HS-5 (cell line): ENCODE measurements around the gene ST7.

Source experiments
- DNase-seq: peaks from one replicate; pipeline ENCODE4 v3.0.0-alpha.2; 2012; ENCODE audit warnings: low read depth

The ST7 gene

DNA sequence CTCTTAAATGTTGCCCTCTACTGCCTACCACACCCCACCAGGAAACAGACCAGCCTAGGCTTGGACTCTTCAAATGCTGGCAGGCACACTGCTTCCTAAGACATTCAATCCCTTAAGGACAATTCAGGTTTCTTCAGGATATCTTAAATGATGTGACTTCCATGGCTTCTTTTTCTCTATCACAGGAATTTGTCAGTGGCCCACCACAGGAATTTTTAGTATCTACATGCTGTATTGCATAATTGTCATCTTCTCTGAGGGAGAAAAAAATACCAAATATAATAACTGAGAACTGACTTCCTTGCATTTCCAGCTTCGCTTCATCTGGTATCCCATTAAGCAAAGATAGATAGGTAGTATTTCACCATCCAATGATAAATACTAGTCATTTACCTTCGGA, 240.3 kb downstream of the ST7 start:
- DNase-seq: no peak

DNA sequence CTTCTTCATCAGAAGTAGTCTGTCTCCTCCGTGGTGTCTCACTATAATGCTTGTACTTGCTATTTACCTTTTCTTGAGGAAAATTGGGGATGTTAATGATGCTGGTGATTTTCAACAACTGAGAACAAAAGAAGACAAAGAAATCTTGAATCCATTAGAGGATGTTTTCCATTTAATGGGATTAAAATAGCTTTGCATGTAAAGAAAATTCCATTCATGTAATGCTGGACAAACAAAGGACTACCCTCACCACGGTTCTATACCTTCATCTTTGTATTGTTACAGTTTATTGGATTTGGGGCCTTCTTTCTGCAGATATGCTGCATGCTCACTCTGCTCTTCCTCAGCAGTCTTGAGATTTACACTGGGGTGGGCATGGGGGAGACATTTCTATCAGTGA, 241.1 kb downstream of the ST7 start:
- no peak for DNase-seq

DNA sequence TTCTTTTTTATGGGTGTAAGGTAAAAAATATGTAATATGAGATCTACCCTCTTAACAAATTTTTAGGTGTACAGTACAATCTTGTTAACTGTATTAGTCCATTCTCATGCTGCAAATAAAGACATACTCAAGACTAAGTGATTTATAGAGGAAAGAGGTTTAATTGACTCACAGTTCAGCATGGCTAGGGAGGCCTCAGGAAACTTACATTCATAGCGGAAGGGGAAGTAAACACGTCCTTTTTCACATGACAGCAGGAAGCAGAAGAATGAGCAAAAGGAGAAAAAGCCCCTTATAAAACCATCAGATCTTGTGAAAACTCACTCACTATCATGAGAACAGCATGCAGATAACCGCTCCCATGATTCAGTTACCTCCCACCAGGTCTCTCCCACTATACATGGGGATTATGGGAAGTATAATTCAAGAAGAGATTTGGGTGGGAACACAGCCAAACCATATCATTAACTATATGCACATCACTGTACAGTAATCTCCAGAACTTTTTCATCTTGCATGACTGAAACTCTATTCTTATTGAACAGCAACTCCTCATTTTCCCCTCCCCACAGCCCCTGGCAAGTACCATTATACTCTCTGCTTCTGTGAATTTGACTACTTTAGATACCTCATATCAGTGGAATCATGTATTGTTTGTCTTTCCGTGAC, 242.2 kb downstream of the ST7 start:
- DNase-seq: no peak

DNA sequence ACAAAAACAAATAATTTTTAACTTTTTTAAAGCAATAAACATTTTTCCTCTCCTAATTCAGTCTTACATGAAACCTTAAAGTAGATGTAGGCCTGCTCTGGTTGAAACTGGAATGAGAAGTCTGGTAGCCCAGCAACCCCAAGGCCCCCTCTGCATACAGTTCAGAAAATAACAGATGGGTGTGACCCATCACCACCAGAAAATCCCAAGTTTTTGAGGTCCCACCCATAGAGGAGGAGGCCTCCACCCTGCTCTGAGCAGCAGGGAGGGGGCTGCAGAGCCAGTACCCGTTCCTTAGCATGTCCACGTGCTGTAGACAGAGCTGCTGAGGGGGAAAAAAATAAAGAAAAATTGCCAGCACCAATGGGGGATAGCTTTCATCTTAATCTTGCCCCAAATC, 246.8 kb downstream of the ST7 start:
- DNase-seq: no peak

DNA sequence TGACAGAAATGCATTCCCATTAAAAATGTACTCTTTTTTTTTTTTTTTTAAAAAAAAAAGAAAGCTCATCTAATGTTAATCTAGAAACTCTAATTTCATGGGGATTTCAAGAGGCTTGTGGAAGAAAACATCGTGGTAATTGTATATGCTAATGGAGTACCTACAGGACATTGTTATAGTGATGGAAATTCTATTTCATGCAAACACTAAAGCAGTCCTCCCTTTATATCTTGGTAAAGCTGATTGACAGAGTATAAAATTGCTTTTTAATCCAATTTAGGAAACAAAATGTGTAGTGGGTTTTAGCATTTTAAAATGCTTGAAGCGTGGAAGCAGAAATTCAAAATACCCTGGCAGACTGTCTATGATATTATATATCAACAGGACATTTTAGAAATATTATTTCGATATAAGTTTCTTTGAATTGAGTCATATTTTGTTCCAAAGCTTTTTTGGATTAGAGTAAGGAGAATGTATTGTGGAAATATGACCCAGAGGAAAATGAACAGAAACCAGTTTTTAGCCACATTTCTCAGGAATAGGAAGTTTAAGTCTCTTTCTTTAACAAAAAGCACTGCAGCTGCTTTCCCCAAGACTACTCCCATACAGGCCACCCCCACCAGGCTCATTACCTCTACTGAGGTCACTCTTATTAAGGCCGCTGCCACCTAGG, 247.6 kb downstream of the ST7 start:
- DNase-seq: no peak

- no peak for DNase-seq
Measured at GRCh38 chr7:117202511-117202910, 249.2 kb downstream of the ST7 start.

GRCh38 chr7:117203205-117203604, 249.9 kb downstream of the ST7 start:
- no peak for DNase-seq

GRCh38 chr7:117205873-117206272, 252.6 kb downstream of the ST7 start:
- DNase-seq: no peak

GRCh38 chr7:117208257-117208656, 255.0 kb downstream of the ST7 start:
- no peak for DNase-seq

DNA sequence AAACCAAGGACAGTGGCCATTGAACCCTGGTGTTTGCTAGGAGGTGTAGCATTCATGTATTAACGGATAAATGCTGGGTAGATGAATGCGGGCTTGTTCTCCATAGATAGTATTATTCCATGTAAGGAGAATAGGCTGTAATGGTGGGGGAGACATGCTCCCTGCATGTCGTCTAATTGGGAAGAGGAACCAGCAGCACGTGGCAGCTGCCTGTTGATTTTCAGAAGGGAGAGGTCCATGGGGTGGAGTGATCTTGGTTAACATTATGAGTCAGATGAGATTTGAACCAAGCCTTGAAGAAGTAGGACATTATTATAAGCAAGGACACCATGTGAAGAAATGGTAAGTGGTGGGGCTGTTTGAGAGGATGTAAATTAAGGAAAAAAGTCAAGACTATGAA, 257.1 kb downstream of the ST7 start:
- no peak for DNase-seq

DNA sequence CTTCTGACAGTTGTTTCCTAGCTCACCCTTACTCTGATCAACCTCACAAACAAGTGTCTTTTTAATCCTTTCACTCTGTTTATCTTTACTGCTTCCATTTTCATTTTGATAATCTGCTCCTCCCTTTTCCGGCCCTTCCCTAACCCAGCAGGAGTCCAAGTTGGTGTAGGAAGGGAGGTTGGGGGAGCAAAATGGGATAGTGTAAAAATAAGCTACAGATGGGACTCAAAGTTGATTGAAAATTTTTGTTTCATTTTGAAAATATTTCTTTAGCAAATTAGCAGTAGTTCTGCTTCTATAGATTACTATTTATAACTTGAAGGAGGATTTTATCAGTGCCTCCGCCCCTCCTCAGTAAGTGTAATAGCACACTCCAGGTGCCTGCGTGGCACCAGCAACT, 257.6 kb downstream of the ST7 start:
- no peak for DNase-seq

GRCh38 chr7:117211614-117212013, 258.3 kb downstream of the ST7 start:
- DNase-seq: no peak

DNA sequence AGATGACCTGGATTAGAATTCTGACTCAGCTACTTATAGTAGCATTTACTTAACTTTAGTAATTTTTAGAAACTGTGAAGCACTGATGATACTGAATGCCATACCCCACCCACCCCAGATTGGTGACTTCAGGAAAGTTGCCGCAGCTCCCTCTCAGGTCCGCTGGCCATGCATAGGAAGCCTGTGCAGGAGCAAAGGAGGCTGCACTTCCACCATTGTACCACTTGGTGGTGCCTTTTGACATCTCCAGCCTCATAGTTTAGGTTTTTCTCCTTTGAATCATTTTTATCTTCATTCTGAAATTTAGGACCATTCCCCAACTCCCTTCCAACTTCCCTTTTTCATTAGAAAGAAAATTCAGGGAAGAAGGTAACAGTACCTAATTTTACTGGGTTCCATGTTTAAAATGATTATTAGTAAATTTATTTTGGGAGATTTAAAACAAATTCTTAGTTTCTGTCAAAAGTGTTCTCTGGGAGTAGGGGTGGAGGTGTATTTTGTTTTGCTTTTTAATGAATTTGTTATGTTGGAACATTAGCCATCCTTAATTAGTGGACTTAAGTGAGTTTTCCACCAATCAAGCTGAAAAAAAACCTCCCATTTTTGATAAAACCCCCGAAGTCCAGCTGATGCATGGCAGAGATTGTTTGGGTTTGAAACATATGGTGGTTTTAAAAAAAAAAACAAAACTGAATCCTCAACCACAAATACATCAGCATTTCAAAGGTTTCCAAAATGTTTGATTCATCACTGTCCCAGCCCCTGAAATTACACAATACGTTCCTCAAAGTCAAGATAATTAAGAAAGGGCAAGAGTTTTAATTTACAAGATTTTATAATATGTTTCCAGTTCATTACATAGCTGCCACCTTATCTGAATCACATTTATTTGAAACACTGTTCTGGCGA, 259.9 kb downstream of the ST7 start:
- no peak for DNase-seq

GRCh38 chr7:117216010-117216409, 262.7 kb downstream of the ST7 start:
- DNase-seq: no peak

- no peak for DNase-seq
Measured at GRCh38 chr7:117216436-117217069, 263.3 kb downstream of the ST7 start.

DNA sequence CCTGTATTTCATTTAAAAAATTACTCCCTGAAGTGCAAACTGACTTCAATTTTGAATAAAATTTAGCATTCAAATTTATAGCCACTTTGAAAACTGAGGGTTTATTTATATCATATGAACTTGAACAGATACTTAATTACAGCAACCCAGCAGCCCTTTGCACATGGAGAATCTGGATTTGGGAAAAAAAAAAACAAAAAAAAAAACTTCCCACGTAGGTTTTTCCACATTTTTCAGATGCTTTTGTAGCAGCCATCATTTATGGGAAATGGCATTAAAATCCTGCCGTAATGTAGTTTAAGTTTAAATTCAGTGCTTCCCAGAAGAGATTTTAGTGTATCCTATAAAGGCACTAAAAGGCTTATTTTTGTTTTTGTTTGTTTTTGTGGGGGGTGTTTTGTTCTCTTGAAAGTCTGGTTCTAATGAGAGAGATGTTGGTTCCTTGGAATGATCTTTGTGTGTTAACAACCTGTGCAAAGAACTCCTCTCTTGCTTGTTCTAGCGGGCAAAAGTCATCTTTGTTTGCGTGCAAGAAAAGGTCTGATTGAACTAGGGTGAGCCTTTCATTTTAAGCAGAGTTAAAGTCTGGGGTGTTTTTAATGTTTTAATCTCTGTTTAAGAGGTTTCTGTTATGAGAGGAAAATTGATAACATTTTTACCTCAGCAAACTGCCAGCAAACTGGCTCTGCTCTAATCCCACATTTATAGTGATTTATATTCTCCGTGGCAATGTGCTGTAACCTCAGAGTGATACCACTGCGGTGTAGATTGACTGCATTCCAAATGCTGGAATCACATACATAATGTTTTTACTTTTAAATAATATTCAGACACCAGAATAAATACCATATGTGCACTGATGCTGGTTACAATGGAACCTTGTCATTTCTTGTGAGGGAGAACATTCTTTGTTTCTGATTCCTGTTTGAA, 264.1 kb downstream of the ST7 start:
- no peak for DNase-seq

- DNase-seq: no peak
Measured at GRCh38 chr7:117218700-117219099, 265.4 kb downstream of the ST7 start.

DNA sequence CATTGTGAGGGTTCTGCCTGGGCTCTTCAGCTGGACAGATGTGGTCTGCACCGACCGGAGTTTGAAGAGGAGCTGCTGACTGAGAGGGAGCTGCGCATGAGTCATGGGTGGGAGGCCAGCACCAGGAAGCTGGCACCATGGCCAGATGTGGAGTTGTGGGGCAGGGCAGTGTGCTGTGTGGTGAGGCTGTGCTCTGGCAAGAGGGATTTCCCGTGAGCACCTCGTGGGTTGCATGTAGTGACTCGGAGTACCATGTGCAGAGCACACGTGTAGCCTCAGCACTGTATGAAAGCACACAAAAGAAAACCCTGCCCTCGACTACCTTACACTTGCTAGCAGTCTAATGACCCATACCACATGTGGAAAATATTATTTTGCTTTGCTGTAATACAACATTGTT, 266.2 kb downstream of the ST7 start:
- no peak for DNase-seq

DNA sequence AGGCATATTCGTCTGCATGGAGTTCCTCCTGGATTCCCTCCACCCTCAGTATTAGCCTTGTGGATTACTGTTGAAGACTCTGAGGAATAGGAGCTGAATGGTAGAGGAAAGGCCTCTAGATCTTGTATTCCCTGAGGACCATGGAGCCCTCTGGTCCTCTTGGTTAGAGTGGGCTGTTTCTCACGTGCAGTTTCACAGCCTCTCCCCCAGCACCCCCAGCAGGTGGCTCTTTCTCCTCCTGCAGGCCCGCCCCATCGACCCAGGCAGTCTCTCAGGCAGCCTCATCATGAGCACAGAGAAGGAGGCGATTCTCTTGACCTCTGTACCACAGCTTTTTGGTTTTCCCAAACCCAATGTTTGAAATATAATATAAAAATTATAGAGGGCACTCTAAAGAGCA, 267.5 kb downstream of the ST7 start:
- DNase-seq: no peak

GRCh38 chr7:117225536-117225935, 272.2 kb downstream of the ST7 start:
- DNase-seq: no peak

DNA sequence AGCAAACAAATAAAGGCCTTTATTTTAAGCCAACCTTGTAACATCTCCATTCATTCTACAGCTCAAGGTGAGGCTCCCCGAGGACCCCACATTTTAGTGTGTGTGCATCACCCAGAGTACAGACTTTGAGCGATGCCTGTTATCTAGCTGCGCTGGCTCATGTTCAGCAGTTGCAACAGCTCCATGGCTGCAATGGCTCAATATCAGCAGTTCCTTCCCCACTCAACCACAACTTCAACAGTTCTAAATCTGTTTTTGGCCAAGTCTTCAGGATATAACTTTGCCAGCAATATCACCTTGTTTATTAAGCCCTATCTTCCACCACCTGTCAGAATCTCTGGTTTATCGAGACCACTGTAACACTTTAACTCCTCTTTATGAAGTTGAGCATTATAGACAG, 273.8 kb downstream of the ST7 start:
- DNase-seq: no peak
